HG02678 (cell line): ENCODE results near the gene PIAS2.
"Not testable (repeated sequence)": the region's sequence is repeated elsewhere in the genome, so short reads cannot be mapped to it uniquely, and the experiment has no call there.

Experiments
- ATAC-seq: cut with Tn5 transposase; IDR thresholded peaks from one replicate; pipeline ENCODE4 v1.9.1; 2021; ENCODE audit warnings: mild to moderate bottlenecking, moderate library complexity; ENCODE audit not compliant: unreplicated experiment

Gene PIAS2

GRCh38 chr18:46903406-46903805 lies 13.9 kb downstream of the PIAS2 start:
- ATAC-seq: no peak

- peak; percentile 84 for ATAC-seq
Measured at GRCh38 chr18:46899274-46899948, 17.9 kb downstream of the PIAS2 start.

GRCh38 chr18:46894124-46894523 lies 23.2 kb downstream of the PIAS2 start:
- no peak for ATAC-seq

- ATAC-seq: no peak
Measured at GRCh38 chr18:46893360-46893759, 23.9 kb downstream of the PIAS2 start.

DNA sequence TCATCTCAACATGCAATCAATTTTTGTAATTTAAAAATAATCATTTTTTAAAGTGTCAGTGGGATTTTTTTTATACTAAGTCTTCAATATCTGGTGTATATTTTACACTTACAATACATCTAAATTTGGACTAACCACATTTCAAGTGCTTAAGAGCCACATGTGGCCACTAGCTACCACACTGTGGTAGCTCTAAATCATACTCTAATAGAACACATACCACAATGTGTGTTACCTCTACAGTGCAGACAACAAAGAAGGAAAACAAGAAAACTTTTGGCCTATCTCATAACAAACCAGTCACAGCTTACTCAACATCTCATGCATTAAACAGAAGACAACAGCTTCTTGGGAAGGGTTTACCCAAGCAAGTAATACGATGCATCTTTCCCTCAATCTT lies 24.5 kb downstream of the PIAS2 start:
- peak; percentile 46 for ATAC-seq

- ATAC-seq: peak; percentile 83
Measured at GRCh38 chr18:46891742-46892214, 25.5 kb downstream of the PIAS2 start.

DNA sequence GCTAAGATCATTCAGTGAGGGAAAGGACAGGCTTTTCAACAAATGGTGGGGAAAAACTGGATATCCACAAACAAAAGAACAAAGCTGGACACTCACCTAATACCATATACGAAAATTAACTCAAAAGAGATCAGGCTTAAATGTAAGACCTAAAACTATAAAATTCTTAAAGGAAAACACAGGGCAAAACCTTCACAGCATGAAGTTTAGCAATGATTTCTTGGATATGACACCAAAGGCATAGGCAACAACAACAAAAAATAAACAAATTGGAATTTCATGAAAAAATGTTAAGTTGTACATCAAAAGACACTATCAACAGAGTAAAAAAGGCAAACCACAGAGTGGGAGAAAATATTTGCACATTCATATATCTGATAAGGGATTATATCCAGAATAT lies 28.3 kb downstream of the PIAS2 start:
- no peak for ATAC-seq

DNA sequence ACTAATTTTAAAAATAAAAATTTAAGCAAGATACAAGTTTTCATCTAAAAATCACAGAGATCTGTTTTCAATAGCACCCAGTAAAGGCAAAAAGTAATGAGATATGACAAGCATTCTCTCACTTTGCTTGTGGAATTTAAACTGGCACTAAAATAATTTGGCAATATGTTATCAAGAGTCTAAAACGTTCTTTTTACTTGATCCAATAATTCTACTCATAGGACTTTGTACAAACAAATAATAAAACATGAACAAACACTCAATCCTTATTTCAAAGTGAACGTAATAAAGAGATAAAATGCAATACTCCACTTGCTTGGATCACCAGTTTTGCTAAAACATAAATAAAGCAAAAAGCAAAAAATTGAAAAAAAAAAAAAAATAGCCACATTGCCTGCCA lies 30.4 kb downstream of the PIAS2 start:
- ATAC-seq: no peak

GRCh38 chr18:46883180-46883579 lies 34.1 kb downstream of the PIAS2 start:
- ATAC-seq: no peak

DNA sequence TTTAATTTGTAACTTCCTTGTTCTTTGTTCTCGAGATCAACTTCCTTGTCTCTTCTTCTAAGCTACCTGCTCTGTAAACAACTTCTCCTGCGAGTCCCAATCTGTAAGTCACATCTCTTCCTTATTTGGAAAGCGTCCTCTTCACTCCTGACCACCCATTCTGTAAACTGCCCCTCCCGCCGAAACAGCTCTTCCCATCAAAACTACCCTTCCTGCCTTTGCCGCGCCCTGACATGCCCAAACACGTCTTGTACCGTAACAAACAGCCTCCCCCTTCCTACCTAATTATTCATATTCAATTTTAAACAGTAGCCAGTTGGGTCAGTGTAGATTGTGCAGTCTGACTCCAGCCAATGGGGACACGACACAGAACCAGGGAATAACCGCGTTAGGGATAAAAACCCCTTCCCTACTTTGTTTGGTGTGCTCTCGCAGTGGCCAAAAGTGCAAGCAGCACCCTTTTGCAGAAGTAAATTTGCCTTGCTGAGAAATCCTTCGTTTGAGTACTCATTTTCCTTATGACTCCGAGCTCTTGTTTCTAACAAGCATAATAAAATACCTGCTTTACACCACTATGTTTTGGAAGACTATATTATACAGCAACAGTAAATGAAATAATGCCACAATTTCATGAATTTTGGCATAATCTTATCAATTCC lies 39.8 kb downstream of the PIAS2 start:
- ATAC-seq: no peak

- no peak for ATAC-seq
Measured at GRCh38 chr18:46868169-46868921, 49.0 kb downstream of the PIAS2 start.

DNA sequence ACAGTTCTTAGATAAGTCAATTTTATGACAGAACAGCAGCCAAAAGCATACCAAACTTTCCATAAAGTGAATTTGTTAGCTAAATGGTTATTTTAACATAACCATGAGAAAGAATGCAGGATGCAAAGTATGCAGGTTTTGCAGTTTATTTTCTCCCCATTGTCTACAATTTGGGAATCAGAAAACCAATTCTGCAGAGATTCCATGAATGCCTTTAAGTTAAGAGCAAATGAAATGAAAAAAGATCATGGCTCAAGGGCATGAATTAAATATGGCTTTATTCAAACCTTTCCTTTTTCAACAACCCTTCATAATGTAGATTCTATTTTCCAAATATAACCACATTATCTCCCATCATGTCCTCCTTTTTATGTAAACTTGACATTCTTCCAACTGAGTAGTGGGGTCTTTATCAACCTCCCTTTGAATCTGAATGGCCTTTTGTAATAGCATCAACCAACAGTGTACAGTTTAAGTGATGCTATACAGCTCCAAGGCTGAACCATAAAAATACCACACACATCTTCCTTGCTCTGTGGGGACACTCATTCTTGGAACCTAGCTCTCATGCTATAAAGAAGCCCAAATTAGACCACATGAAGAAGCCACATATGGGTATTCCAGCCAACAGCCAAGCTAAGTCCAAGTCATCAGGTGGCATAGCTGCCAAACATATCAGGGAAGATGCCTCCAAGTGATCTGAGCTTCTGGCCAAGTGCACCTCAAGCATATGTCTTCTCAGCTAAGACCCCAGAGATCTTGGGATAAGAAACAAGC lies 49.8 kb downstream of the PIAS2 start:
- no peak for ATAC-seq

DNA sequence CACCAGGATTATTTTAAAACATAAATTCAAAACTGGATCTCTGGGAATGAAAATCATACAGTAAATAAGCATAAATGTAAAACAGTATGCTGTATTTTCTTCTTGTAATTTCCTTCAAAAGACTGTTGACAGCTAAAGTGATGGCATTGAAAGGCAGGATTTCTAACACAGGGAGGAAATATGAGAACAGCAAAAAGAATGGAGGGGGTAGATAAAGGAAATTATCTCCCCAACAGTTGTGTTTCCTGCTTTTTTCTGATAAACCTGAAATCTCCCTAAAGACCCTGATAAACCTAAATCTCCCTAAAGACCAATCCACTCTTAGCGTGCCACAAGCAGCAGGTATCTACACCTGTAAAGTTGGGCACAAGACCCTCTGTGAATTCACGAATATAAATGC lies 50.8 kb downstream of the PIAS2 start:
- no peak for ATAC-seq

GRCh38 chr18:46865245-46865644 lies 52.1 kb downstream of the PIAS2 start:
- not testable (repeated sequence) for ATAC-seq

DNA sequence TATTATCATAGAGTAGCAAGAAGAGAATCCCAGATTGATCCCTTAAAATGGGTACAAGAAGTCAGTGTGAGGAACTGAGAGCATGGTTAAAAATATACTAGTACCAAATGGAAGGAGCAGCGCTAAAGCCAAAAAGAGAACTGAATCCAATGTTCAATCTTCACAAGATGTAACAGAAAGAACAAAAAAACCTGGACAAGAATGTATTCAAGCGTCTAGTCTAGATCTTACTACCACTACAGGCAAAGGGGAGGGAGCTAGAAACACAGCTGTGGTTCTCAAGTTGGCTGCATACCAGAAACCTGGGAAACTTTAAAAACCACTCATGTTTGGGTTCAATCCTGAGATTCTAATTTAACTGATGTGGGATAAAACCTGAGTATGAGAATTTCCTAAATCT lies 57.5 kb downstream of the PIAS2 start:
- ATAC-seq: peak; percentile 80

GRCh38 chr18:46858290-46858689 lies 59.0 kb downstream of the PIAS2 start:
- ATAC-seq: no peak

DNA sequence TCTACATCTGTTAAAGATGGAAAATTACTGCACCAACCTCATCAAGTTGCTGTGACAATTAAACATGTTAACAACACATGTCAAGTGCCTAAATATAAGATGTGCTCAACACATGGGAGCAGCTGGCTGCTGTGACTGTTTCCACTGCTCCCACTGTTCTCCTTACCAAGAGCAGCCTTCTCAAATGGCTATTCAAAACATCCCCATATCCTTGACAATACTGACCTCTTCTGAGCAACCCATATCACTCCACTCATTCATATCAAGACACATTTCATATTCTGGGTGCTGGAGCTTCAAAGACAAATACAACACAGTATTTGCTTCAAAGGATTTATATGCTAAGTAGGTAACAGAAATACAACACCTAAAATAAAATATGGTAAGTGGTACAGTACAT lies 60.3 kb downstream of the PIAS2 start:
- no peak for ATAC-seq

DNA sequence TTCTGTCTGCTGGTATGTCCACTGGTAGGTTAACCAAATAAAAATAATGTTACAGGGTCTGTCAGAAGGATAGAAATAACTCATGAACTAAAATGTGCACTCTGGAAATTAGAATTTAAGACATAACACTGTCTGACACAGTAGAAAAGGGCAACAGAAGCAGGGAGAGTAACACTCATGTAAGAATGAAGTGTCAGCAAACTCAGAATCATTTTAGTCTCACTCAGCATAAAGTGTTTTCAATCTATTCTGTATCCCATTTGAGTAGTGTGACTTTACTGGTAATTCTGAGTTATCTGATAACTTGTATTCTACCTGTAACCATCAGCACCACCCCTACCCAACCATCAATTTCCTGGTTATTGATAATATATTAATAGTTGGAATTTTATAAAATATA lies 68.3 kb downstream of the PIAS2 start:
- ATAC-seq: no peak

- no peak for ATAC-seq
Measured at GRCh38 chr18:46843372-46843771, 73.9 kb downstream of the PIAS2 start.

GRCh38 chr18:46842583-46842982 lies 74.7 kb downstream of the PIAS2 start:
- no peak for ATAC-seq

DNA sequence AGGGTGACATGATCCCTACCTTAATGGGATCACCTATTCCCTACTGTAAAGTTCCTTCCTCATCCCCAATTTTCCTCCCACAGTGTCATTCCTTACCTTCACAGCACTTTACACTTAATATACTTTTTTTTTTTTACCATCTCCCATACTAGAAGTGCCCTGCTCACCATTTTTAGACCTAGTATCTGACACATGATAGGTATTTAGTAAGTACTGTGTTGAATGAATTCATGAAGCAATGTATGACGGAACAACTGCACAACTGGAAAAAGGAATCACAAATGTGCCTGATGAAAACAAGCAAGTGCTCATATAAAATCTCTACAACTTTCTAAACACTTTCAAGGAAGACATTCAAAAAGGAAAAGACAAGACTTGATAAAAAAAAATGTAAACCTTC lies 83.4 kb downstream of the PIAS2 start:
- no peak for ATAC-seq
